Neural crest cell (in vitro differentiated cells): ENCODE results near the gene MXRA5. TPM values are rescaled to one million over a fixed set of nuclear protein-coding genes. Genes with fewer than 3 reads are reported as not detected.
A peak's percentile ranks its signal among the peaks of the same experiment; 100 is the strongest.
"Not testable (repeated sequence)": the region's sequence is repeated elsewhere in the genome, so short reads cannot be mapped to it uniquely, and the experiment has no call there.

ENCODE experiments used
- DNase-seq: peaks from one replicate; pipeline ENCODE4 v3.0.0; 2021; ENCODE audit warnings: low read depth, mixed read lengths, low spot score
- H3K27ac Mint-ChIP-seq: one replicate; pipeline ENCODE4 v1.8.0; 2021; ENCODE audit warnings: mild to moderate bottlenecking, mixed read lengths; ENCODE audit not compliant: unreplicated experiment
- H3K27me3 Mint-ChIP-seq: 2 replicates; pipeline ENCODE4 v1.8.0; 2021; ENCODE audit warnings: low read depth, mild to moderate bottlenecking, mixed read lengths
- H3K36me3 Mint-ChIP-seq: 2 replicates; pipeline ENCODE4 v1.8.0; 2021; ENCODE audit warnings: low read depth, mild to moderate bottlenecking, mixed read lengths
- H3K4me1 Mint-ChIP-seq: 2 replicates; pipeline ENCODE4 v1.8.0; 2021; ENCODE audit warnings: mixed read lengths
- H3K4me3 Mint-ChIP-seq: one replicate; pipeline ENCODE4 v1.8.0; 2021; ENCODE audit warnings: mild to moderate bottlenecking, mixed read lengths
- H3K9me3 Mint-ChIP-seq: 2 replicates; pipeline ENCODE4 v1.8.0; 2021; ENCODE audit warnings: mixed read lengths
- CTCF ChIP-seq: fragments of 200-600 bp; sonication (generic); conservative IDR thresholded peaks from 2 replicates; pipeline ENCODE4 v1.5.0; 2021; ENCODE audit warnings: antibody characterized with exemption, mild to moderate bottlenecking
- total RNA-seq: library from RNA; stranded (reverse); gene quantifications from 2 replicates; pipeline ENCODE4 v1.2.1, GENCODE V29; 2021

The MXRA5 gene
- total RNA-seq, 1 donor from 2014 or later = 1.3 TPM

GRCh38 chrX:3295731-3296130 lies 50.7 kb downstream of the MXRA5 start:
- Mint-ChIP-seq H3K4me1 (no peaks in the 10 kb centered on the region), H3K36me3 (peaks cover 3% of the 10 kb centered on the region), H3K27ac (no peak overlapping the region), H3K9me3 (peaks cover 3% of the 10 kb centered on the region), H3K4me3 (no peak overlapping the region), H3K27me3 (peaks cover 13% of the 10 kb centered on the region)
- TF ChIP-seq CTCF = no peak
- peak; percentile 16 for DNase-seq

GRCh38 chrX:3293251-3293650 lies 53.2 kb downstream of the MXRA5 start:
- no peaks in the 10 kb centered on the region for H3K4me1 Mint-ChIP-seq
- peaks cover 3% of the 10 kb centered on the region for H3K36me3 Mint-ChIP-seq
- no peak overlapping the region for H3K27ac Mint-ChIP-seq
- peaks cover 13% of the 10 kb centered on the region for H3K27me3 Mint-ChIP-seq
- no peak overlapping the region for H3K4me3 Mint-ChIP-seq
- no peak for TF ChIP-seq CTCF
- H3K9me3 Mint-ChIP-seq = peaks cover 6% of the 10 kb centered on the region
- no peak for DNase-seq

GRCh38 chrX:3290561-3290960 lies 55.9 kb downstream of the MXRA5 start:
- no peak for DNase-seq
- Mint-ChIP-seq H3K27me3 (peaks cover 4% of the 10 kb centered on the region), H3K9me3 (peaks cover 3% of the 10 kb centered on the region), H3K36me3 (no peaks in the 10 kb centered on the region), H3K4me1 (peaks cover 14% of the 10 kb centered on the region), H3K27ac (no peak overlapping the region), H3K4me3 (no peak overlapping the region)
- no peak for TF ChIP-seq CTCF

GRCh38 chrX:3286196-3286945 lies 60.1 kb downstream of the MXRA5 start:
- no peak for DNase-seq
- Mint-ChIP-seq H3K9me3 (peaks cover 3% of the 10 kb centered on the region), H3K4me1 (peaks cover 14% of the 10 kb centered on the region), H3K27ac (peak overlapping the region; percentile 79), H3K36me3 (no peaks in the 10 kb centered on the region), H3K4me3 (peak overlapping the region; percentile 10), H3K27me3 (no peaks in the 10 kb centered on the region)
- no peak for TF ChIP-seq CTCF

GRCh38 chrX:3280706-3281105 lies 65.7 kb downstream of the MXRA5 start:
- Mint-ChIP-seq H3K27ac (no peak overlapping the region), H3K4me1 (no peaks in the 10 kb centered on the region), H3K36me3 (peaks cover 4% of the 10 kb centered on the region), H3K9me3 (peaks cover 22% of the 10 kb centered on the region), H3K27me3 (no peaks in the 10 kb centered on the region), H3K4me3 (no peak overlapping the region)
- DNase-seq = no peak
- TF ChIP-seq CTCF = no peak

GRCh38 chrX:3273668-3274067 lies 72.8 kb downstream of the MXRA5 start:
- H3K36me3 Mint-ChIP-seq, H3K9me3 Mint-ChIP-seq, H3K27me3 Mint-ChIP-seq, DNase-seq, H3K27ac Mint-ChIP-seq, H3K4me3 Mint-ChIP-seq: not testable (repeated sequence)
- peaks cover 19% of the 10 kb centered on the region for H3K4me1 Mint-ChIP-seq
